Measurements from ENCODE around the gene PDZRN3.

Gene PDZRN3

DNA sequence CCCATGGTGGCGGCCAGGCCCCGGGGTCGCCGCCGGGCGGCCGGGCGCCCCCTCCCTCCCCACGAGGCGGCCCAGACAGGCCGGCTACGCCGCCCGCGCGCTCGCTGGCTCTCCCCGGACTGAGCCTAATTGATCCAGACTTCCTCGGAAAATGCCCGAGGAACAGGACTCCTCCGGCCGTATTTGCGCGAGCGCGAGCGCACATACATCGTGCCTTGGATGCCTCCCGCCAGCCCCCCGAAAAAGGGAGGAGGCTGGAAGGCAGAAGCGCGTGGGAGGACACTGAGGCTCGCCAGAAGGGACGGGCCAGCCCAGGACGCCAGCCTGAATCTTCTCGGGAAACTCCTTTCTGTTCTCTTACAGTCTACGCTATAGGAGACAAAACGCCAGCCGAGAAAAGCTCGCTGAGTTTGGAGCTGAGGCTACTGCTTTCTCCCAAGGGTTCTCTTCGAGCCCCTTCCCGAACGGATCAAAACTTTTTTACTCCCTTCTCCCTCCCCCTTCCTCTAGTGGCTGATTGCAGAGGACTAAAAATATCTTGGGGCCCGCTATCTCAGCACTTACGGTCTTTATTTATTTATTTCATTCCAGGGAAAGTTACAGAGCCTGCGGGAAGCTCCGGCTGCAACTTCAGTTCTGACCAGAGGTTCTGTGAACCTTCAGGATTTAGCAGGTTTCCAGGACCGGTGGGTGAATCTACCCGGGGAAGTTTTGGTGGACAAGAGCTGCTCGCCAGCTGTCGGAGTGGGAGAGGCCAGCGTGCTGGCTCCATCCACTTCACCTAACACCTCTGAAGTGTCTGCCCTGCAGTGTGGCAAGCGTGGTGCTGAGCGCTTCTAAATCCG, at the start of gene PDZRN3:
PDZRN3 (minus strand) TSS at position 121 of the 845 bp plus-strand sequence.
- DNase-seq = peak in 21 of 56 donors; percentile 5 to 63 (median 27)

DNA sequence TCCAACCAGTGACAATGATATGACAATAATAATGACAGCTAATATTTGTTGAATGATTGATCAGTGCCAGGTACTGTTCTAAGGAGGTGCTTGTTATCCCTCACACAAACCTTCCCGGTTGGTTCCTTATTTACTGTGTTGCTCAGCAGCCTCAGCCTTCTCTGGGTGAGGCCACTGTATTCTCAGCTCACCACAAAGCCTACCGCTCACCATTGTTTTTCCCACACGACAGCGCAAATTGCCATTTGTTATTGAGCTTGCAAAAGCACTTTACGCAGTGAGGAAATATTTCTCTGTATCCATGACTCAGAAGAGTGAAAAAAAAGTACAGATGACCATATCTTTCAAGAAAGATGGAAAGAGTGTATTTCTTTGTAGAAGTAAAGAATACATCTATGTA, 49.5 kb upstream of the PDZRN3 start:
- no peak for DNase-seq

DNA sequence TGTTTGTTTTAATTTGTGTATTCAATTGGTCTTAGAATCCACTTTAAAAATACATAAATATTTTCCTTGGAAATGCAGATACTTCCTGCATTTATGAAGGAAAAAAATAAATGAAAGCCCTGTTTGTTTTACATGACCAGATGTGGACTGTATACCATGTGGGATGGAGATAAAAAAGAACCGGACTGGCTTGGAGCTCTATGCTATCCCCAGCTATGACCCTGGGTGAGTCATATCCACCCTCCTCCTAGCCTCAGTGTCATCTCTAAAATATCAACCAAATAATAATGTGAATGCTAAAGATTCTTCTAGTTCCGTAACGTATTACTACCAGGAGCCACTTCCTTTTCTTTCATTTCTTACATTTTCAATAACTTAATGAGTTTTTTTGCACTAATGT, 44.5 kb upstream of the PDZRN3 start:
- no peak for DNase-seq

DNA sequence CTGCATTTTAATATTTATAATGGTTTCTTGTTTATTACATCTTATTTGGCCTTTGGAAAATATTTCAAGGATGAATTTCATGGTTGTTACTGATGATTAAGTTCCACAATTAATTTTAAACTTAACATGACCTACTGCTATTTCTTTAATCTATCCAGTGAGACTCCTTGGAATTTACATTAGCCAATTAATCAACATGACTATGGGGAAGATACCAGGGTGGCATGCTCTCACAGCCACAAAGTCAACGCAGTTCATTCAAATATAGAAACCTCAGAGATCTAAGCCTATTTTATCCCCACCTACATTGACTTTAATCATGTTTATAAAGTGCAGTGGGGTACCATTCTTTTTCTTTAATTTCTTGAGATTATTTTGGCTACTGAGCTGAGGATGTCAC, 43.6 kb upstream of the PDZRN3 start:
- DNase-seq = no peak

DNA sequence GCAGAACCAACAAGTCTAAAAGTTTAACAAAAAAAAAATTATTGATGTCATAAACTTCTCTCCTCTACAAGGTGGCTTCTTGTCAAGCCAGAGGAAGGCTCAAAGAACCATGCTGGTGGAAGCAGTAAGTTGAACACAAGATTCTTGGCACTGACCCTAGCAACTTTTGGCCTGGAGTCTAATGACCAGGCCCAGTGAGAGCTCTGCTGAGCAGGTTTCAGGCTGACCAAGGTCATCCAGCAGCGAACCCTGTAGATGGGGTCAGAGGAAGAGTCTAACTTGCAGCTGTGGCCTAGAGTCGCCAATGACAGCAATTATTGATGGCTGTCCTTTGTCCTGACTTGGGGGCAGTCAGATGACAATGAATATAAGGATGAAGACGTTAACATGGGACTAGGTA, 43.1 kb upstream of the PDZRN3 start:
- no peak for DNase-seq

DNA sequence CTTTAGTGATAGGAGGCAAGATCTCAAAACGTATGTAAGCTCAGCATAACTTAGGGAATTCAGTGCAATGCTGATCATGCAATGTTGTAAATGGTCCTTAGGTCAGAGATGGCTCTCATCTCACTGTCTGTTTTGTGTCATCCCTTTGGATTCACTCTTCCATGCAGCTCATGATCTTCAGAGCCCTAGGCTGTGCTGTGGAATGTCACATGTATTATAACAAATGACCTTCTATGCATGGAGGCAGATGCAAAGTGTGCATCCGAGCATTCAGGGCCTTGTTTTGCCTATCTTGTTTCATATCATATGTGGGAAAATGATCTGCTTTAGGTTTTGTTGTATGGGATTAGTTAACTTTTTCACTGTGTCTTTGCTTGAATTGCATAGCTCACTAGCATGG, 40.5 kb upstream of the PDZRN3 start:
- no peak for DNase-seq

DNA sequence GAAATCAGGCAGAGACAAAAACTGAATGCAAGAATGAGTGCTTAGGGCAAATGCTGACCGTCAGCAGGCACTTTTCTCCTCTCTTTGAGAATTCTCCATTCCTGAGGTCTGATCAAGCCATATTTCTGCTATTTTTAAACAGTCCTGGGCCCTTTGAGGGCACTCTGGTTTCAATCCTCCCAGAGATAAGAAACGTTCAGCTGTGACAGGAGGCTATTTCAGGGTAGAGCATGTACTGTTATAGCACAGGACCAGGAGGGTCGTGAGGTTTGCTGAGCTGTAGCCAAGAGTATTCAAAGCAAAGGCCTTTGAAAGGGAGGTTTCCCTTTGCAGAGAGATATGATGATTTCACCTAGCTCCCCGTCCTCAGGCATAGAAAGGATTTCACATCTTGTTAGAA, 39.6 kb upstream of the PDZRN3 start:
- DNase-seq = no peak

DNA sequence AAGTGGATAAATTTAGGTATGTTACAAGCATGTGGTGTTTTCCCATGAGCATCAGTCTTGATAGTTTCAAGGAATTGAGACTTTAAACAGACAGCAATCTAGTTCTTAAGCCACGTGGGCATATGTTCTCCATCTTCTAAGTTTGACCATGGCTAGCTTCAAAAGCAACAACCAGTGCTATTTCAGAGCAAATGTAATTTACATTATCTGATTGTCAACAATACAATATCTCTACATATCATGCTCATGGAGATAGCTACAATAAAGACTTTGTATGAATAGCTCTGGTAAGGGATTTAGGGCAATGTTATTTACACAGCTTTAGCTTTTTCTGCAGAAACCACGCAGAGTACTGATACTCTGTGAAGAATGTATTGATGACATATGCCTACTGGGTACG, 38.8 kb upstream of the PDZRN3 start:
- DNase-seq = no peak

DNA sequence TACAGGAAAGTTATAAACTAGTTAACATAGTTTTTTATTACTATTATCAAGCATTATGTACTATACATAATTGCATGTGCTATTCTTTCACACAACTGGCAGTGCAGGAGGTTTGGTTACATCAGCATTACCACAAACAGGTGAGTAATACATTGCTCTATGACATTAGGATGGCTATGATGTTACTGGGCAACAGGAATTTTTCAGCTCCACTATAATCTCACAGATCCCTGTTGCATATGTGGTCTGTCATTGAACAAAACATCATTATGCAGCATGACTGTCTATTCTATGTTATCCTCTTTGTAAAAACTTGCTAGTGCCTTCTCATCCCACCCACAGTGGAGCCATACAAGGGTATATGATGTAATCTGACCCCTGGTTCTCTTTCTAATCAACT, 36.5 kb upstream of the PDZRN3 start:
- DNase-seq = no peak

DNA sequence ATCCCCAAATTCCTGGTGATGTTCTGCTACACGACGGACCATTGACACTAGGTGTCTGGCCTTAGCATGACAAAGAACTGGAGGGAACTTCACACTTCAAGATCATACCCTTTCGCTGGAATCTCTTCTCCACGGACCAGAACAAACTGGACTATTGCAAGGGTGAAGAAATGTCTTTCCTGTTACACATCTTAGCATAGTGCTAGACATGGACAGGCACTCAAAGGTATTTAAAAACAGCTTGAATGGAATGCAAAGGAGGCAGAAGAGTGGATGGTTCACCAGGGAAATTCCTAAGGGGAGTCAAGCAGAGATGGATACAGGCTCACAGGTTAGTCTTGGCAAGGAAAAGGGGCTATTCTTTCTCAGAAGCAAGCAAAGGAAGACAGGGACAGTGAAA, 33.5 kb upstream of the PDZRN3 start:
- DNase-seq = no peak

DNA sequence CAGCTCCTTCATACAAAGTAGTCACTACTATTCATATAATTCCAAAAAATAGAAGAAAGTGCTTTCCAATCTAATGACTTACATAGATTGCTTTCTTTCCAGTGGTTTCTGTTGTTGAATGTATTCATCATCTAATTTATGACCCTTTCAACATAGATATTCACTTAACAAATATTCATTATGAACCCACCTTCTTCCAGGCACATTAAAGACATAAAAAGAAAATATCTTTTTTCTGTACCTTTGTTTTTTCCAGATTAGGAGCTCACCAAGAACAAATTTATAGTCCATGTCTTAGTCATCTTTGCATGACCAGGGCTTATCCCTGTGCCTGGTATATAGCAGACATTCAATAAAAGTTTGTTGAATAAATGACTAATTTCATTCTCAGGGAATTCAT, 32.4 kb upstream of the PDZRN3 start:
- DNase-seq = no peak

DNA sequence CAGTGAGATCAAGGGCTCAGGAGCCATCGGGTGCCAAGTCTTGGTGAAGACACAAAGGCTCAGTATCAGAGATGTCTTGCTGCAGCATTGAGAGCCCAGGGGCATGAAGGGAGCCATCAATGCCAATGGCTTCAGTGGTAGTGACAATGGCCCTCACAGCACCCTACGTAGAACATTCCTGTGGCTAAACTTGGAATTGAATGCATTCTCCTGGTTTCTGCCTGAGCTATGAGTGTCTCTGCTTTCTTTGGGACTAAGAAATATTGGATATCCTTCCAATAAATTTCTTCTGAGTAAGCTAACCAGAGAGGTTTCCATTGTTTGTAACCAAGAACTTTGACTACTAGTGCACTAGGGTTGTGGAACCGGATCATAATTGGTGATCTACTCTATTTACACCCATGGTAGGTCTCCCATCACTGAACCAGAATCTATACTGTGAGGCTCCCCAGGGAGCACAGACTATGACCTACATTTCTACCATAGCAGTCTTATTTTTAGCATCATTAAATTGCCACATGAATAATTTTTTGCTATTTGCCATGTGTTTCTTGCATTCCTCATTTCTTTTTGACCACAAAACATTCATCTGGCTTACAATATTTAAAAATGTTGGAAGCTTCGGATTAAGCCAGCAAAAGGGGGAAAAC, 31.6 kb upstream of the PDZRN3 start:
- no peak for DNase-seq

DNA sequence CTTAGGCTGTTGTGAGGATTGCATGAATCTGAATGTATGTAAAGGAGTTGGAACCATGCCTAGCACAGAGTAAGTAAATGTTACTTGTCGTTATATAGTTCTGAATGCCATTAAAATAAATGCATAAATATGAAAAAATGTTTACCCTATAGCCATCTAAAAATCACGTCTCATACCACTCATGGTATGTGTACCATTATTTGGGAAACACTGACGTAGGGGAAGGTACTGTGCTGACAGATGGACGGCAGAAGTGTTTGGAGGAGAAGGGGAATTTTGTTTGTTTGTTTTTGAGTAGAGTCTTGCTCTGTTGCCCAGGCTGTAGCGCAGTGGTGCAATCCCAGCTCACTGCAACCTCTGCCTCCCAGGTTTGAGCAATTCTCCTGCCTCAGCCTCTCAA, 30.5 kb upstream of the PDZRN3 start:
- no peak for DNase-seq

DNA sequence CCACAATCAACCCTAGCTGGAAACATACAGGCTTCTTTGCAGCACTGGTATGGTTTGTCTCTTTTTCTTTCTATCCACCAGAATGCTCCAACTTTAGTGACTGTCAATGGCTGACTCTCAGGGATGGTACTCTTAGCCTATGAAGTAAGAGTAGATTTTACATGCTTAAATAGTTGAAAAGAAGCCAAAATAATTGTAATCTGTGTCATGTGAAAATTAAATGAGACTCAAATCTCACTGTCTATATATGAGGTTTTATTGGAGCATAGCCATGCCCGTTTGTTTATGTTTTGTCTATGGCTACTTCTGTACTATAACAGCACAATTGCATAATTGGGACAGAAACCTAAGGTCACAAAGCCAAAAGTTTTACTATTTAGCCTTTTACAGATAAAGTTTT, 29.1 kb upstream of the PDZRN3 start:
- DNase-seq = no peak

DNA sequence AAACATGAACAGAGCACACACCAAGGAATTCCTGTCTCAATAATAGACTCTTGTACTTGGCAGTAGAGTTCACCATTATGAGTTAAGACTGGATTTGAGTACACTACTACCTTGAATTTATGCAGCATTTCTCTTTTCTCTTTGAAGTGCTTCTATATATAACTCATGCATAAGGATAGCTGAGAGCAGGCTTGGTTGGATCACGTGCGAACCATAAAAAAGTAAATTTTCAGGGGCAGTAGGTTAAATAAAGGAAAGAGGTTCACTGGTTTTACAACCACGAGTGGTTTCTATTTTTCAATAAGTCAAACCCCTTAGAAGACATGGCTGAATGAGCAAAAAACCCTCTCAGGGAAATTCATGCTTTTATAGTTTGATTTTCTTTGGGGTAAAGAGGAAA, 28.6 kb upstream of the PDZRN3 start:
- no peak for DNase-seq

DNA sequence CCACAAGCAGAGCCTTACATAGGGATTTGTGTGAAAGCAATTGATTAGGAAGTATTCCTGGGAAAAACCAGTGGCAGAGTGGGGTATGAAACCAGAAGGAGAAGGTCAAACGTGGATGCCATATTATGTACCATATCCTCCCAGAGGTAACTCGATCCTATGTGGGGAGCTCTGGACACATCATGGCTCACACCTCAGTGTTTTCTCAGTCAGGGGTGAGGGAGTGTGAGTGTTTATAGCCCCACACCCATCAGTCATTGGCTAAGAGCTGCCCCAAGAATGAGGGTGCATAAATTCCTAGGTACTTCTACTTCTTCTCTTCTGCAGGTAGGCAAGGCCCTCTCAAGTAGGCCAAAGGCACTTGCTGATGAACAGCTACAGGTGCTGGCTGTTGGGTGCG, 28.2 kb upstream of the PDZRN3 start:
- DNase-seq = no peak

DNA sequence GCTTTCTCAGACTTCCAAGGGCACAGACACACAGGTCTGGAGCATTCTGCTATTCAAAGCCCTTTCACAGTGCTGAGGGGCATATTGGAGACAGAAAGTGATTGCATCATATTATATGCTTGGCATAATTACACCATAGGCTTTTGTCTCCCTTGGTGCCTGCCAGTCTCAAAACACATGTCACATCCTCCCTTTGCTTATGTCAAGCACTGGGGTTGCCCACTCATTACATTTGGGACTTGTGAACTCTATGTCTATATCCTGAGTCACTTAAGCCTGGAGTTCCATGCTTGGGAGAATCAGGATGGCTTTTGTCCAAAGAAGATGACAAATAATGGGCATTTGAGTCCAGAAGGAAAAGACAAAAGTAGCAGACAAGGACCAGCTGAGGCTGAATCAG, 12.3 kb upstream of the PDZRN3 start:
- no peak for DNase-seq

DNA sequence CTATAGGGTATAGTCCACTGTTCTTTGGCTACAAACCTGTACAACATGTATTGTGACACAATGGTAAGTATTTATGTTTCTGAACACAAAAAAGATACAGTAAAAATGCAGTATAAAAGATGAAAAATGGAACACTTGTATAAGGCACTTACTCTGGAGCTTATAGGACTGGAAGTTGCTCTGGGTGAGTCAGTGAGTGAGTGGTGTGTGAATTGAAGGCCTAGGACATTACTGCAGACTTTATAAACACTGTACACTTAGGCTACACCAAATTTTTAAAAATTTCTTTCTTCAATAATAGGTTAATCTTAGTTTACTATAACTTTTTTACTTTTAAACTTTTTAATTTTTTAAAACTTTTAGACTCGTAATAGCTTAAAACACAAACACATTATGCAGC, 10.5 kb upstream of the PDZRN3 start:
- no peak for DNase-seq

DNA sequence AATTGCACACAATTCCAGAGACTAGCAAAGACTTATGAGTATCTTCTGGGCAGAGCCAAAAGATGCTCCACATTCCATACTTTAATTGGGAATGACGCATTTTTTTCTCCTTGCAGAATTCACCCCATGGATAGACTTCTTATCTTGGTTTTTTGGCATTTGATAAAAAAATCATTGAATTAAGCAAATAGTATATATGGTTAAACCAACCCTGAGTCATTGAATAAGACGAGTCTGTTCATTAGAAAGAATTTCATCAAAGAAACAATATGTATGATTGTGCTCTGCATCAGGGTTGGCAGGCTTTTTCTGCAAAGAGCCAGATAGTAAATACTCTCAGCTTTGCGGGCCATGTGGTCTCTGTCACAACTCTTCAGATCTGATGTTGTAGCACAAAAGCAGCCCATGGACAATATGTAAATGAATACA, 9.2 kb upstream of the PDZRN3 start:
- no peak for DNase-seq

DNA sequence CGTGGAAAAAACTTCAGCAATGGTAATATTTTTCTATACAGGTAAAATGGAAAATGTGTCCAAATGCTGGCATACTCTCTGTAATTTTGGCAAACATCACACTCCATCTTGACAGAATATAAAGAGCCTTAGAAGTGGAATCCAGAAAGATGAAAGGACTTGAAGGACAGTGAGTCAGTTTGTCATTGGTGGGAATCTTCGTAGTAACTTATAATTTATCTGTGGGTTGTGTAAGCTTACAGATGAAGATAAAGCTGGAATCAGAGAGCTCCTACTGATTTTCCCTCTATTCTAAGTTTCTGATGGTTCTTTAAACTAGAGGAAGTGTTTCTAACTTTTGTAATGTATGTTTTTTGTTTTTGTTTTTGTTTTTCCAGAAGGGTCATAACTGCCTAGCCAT, 8.7 kb upstream of the PDZRN3 start:
- DNase-seq = no peak

DNA sequence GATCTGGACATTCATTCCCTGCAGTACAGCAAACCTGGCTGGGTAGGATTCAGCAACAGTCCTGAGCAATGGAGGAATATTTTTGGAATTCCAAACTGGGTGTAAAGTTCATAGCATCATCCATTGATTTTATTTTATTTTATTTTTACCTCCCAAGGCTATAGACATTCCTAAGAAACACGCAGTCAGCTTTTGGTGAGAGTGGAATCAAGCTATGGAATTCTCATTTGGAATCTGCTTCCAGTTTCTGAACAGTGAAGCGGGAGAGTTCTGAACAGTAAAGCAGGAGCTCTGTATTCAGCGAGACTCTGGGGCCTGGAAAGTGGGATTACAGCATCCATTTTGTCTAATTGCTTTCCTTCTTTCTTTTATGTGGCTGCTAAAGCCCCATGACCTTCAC, 1.4 kb upstream of the PDZRN3 start:
- no peak for DNase-seq

DNA sequence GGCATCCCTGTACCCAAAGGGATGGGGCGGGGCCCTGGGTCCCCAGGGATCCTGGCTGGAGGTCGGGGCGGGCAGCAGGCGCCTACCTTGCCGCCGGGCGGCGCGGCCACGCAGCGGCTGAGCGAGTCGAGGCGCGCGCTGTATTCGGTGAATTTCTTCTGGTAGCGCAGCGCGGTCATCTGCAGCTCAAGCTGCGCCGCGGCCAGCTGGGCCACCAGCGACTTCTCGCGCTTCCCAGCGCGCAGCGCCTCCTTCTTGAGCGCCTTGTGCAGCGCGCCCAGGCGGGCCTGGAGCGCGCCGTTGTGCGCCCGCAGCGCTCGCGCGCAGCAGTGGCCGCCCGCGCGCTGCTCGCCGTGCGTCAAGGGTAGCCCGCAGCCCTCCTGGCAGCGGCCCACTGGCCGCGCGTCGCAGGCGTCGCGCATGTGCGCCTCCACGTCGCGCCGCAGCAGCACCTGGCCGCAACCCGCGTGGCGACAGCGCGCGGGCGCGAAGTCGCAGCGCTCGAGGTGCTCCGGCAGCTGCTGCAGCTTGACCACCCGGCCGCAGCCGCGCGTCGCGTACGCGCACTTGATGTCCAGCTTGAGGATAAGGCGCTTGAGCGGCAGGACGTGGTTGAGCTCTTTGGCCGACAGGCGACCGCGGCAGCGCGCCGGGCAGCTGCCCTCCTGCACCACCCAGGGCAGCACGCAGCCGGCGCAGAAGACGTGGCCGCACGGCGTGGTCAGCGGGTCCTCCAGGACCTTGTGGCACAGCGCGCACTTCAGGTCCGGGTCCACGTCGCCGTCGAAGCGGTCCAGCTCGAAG, 522 bp downstream of the PDZRN3 start:
- DNase-seq = peak in 19 of 56 donors; percentile 6 to 46 (median 15)

Measured in nucleus accumbens (tissue), 56 donors.